HCT116 (cell line): ENCODE results near the gene SLC25A33.

Experiments
- CEBPB ChIP-seq: IDR thresholded peaks from 2 replicates; pipeline ENCODE4 v1.6.1; 2012; ENCODE audit warnings: low read depth
- EZH2 ChIP-seq: fragments of 200-600 bp; sonication (generic); IDR thresholded peaks from 2 replicates; pipeline ENCODE4 v1.6.1; 2017; ENCODE audit warnings: antibody characterized with exemption, mixed run types
- FOSL1 ChIP-seq: IDR thresholded peaks from 2 replicates; pipeline ENCODE4 v1.6.1; 2012; ENCODE audit warnings: low read depth
- JUND ChIP-seq: IDR thresholded peaks from 2 replicates; pipeline ENCODE4 v1.6.1; 2012
- POLR2A ChIP-seq: IDR thresholded peaks from 2 replicates; pipeline ENCODE4 v1.7.0; 2011; ENCODE audit warnings: borderline replicate concordance; ENCODE audit not compliant: insufficient read depth, insufficient read length; ENCODE audit errors: extremely low read depth
- POLR2AphosphoS5 ChIP-seq: IDR thresholded peaks from 2 replicates; pipeline ENCODE4 v1.6.1; 2011; ENCODE audit warnings: mild to moderate bottlenecking, low read depth, low read length, moderate library complexity
- TF ChIP-seq, protein P1 (sequence below), 3 experiments: fragments of 200-600 bp in 1 of 3; sonication (generic) in 1 of 3; IDR thresholded peaks in 2 of 3; conservative IDR thresholded peaks in 1 of 3; 2 replicates each; pipeline ENCODE4 v1.5.1; 2012 to 2017; ENCODE audit warnings: low read depth in 2 of 3, low read length in 2 of 3, antibody characterized with exemption in 1 of 3, borderline replicate concordance in 1 of 3, control low read depth in 1 of 3, mild to moderate bottlenecking in 1 of 3, mixed read lengths in 1 of 3, mixed run types in 1 of 3, moderate library complexity in 1 of 3; ENCODE audit not compliant: insufficient read depth in 1 of 3
- TF ChIP-seq, protein P2 (sequence below): IDR thresholded peaks from 2 replicates; pipeline ENCODE4 v1.6.1; 2011; ENCODE audit warnings: mild to moderate bottlenecking, low read length, moderate library complexity; ENCODE audit not compliant: insufficient replicate concordance; ENCODE audit errors: extremely low read depth
- TF ChIP-seq, protein P3 (sequence below): IDR thresholded peaks from 2 replicates; pipeline ENCODE4 v1.6.1; 2012; ENCODE audit warnings: low read depth
- TF ChIP-seq, protein P4 (sequence below): IDR thresholded peaks from 2 replicates; pipeline ENCODE4 v1.6.1; 2012

DNA sequence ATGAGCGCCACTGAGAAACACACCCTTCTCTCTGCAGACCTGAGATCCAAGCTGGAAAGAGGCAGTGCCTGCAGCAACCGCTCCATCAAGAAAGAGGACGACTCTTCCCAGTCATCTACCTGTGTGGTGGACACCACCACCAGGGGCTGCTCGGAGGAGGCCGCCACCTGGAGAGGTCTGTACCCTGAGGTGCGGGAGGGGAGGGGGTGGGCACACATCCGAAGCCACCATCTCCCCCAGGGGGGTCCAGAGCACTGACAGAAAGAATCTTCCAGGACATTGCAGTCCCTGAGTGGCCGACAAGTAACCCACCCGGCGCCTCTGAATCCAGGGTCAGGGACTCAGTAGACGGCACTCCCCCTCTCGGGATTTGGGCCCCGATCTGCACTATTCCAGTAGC is 72.5 kb downstream of the SLC25A33 start:
- TF ChIP-seq CEBPB: no peak
- TF ChIP-seq, protein P1, sequence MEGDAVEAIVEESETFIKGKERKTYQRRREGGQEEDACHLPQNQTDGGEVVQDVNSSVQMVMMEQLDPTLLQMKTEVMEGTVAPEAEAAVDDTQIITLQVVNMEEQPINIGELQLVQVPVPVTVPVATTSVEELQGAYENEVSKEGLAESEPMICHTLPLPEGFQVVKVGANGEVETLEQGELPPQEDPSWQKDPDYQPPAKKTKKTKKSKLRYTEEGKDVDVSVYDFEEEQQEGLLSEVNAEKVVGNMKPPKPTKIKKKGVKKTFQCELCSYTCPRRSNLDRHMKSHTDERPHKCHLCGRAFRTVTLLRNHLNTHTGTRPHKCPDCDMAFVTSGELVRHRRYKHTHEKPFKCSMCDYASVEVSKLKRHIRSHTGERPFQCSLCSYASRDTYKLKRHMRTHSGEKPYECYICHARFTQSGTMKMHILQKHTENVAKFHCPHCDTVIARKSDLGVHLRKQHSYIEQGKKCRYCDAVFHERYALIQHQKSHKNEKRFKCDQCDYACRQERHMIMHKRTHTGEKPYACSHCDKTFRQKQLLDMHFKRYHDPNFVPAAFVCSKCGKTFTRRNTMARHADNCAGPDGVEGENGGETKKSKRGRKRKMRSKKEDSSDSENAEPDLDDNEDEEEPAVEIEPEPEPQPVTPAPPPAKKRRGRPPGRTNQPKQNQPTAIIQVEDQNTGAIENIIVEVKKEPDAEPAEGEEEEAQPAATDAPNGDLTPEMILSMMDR (IDR thresholded peaks at IDR 0.05 in 2 of 3, conservative IDR thresholded peaks at IDR 0.05 in 1 of 3; ENCODE audit: borderline replicate concordance in 1 of 3, insufficient read depth in 1 of 3, low read depth in 2 of 3, low read length in 2 of 3): no peak
- TF ChIP-seq POLR2AphosphoS5: no peak
- TF ChIP-seq, protein P2, sequence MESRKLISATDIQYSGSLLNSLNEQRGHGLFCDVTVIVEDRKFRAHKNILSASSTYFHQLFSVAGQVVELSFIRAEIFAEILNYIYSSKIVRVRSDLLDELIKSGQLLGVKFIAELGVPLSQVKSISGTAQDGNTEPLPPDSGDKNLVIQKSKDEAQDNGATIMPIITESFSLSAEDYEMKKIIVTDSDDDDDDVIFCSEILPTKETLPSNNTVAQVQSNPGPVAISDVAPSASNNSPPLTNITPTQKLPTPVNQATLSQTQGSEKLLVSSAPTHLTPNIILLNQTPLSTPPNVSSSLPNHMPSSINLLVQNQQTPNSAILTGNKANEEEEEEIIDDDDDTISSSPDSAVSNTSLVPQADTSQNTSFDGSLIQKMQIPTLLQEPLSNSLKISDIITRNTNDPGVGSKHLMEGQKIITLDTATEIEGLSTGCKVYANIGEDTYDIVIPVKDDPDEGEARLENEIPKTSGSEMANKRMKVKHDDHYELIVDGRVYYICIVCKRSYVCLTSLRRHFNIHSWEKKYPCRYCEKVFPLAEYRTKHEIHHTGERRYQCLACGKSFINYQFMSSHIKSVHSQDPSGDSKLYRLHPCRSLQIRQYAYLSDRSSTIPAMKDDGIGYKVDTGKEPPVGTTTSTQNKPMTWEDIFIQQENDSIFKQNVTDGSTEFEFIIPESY: no peak
- no peak for TF ChIP-seq POLR2A
- TF ChIP-seq, protein P3, sequence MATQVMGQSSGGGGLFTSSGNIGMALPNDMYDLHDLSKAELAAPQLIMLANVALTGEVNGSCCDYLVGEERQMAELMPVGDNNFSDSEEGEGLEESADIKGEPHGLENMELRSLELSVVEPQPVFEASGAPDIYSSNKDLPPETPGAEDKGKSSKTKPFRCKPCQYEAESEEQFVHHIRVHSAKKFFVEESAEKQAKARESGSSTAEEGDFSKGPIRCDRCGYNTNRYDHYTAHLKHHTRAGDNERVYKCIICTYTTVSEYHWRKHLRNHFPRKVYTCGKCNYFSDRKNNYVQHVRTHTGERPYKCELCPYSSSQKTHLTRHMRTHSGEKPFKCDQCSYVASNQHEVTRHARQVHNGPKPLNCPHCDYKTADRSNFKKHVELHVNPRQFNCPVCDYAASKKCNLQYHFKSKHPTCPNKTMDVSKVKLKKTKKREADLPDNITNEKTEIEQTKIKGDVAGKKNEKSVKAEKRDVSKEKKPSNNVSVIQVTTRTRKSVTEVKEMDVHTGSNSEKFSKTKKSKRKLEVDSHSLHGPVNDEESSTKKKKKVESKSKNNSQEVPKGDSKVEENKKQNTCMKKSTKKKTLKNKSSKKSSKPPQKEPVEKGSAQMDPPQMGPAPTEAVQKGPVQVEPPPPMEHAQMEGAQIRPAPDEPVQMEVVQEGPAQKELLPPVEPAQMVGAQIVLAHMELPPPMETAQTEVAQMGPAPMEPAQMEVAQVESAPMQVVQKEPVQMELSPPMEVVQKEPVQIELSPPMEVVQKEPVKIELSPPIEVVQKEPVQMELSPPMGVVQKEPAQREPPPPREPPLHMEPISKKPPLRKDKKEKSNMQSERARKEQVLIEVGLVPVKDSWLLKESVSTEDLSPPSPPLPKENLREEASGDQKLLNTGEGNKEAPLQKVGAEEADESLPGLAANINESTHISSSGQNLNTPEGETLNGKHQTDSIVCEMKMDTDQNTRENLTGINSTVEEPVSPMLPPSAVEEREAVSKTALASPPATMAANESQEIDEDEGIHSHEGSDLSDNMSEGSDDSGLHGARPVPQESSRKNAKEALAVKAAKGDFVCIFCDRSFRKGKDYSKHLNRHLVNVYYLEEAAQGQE: no peak
- TF ChIP-seq FOSL1: no peak
- TF ChIP-seq EZH2: no peak
- no peak for TF ChIP-seq JUND
- TF ChIP-seq, protein P4, sequence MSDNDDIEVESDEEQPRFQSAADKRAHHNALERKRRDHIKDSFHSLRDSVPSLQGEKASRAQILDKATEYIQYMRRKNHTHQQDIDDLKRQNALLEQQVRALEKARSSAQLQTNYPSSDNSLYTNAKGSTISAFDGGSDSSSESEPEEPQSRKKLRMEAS: no peak
